Measurements from ENCODE around the gene VPS37B.

The VPS37B gene

DNA sequence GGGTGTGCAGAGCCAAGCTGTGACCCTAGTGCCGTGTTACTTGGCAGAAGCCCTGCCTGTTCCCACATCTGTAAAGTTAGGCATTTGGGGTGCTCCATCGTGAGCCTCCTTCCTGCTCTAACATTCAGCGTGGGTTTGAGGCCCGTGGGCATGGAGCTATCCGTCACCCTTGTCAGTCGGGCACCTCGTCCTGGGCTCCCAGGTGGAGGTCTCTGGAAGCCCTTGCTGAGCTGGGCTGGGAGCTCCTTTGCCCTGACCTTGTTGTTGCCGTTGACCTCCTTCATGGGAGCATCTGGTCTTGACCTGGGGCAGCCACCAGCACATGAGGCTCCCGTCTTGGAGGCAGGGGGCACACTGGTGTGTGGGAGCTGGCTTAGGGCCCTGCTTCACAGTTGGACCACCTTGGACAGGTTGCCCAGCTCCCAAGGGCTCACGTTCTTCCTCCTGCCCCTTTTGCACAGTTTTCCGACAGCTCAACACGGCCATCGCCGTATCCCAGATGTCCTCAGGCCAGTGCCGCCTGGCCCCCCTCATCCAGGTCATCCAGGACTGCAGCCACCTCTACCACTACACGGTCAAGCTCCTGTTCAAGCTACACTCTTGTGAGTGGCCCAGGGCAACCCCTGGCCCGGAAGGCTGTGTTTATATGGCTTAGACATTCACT lies 42.2 kb downstream of the VPS37B start:
- no peak for DNase-seq

- DNase-seq = no peak
These were observed 43.3 kb downstream of the VPS37B start for GRCh38 chr12:122852336-122853275.

GRCh38 chr12:122851820-122852219 lies 44.1 kb downstream of the VPS37B start:
- DNase-seq = no peak

DNA sequence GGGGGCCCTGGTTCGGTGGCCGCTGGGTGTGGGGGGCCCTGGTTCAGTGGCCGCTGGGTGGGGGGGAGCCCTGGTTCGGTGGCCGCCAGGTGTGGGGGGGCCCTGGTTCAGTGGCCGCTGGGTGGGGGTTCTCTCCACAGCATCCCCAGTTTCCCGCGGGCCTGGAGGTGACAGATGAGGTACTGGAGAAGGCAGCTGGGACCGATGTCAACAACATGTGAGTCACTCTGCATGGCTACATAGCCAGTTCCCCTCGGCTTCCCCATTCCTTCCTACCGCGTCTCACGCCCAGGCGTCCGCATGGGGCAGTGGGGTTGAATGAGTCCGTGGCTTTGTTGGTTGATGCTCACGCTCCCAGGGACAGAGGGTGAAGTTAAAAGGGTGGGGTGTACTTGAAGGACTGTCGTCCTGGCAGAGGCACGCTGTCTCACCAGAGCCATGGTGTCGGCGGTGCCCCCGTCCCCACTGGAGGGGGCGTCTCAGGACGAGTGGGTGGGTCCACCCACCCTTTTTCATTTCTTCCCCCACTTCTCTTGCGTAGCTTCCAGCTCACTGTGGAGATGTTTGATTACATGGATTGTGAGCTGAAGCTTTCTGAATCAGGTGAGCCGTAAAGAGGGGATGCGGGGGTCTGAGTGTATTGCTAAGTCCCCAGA lies 45.1 kb downstream of the VPS37B start:
- no peak for DNase-seq

DNA sequence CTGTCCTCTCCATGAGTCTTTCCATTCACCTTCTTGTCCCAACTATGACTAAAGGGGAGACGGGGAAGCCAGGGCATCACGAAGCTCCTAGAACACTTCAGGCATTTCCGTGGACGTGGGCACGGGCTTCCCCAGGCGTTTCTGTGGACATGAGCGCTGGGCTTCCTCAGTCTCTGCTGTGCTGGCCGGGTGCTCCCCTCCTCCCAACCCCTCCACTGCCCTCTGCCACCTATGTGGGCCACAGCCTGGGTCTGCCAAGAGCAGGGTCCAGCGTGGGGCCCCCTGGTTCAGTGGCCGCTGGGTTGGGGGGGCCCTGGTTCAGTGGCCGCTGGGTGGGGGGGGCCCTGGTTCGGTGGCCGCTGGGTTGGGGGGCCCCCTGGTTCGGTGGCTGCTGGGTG lies 45.9 kb downstream of the VPS37B start:
- no peak for DNase-seq

DNA sequence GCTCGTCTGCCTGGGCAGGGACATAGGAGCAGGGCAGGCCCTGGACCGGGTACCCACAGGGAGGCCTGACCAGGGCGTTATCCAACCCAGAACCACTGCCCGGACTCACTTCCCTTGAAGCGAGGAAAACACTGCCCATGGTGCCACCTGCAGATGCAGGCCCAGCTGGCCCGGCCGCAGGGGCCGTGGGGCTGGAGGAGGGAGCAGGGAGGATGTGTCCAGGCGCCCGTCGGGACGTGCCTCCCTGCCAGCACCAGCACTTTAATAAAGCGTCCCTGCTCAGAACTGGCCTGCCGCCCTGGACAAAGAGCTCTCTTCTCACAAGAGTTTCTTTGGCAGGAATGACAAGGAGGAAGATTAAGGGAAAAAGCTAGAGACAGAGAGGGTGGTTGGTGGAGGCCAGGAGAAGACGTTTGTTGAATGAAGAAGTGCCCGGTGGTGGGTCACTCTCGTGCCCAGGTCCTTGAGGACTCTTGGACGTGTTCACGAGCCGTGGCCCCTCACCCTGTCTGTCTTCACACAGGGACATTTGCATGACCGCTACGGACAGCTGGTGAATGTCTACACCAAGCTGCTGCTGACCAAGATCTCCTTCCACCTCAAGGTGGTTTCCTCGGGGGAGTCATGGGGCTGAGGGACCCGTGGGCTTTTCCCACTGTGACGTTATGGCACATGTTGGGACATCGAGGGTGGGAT lies 46.4 kb downstream of the VPS37B start:
- no peak for DNase-seq

- no peak for DNase-seq
These were observed 47.2 kb downstream of the VPS37B start for GRCh38 chr12:122848471-122849351.

GRCh38 chr12:122847921-122848421 lies 48.0 kb downstream of the VPS37B start:
- no peak for DNase-seq

- DNase-seq = no peak
These were observed 48.4 kb downstream of the VPS37B start for GRCh38 chr12:122847516-122847836.

DNA sequence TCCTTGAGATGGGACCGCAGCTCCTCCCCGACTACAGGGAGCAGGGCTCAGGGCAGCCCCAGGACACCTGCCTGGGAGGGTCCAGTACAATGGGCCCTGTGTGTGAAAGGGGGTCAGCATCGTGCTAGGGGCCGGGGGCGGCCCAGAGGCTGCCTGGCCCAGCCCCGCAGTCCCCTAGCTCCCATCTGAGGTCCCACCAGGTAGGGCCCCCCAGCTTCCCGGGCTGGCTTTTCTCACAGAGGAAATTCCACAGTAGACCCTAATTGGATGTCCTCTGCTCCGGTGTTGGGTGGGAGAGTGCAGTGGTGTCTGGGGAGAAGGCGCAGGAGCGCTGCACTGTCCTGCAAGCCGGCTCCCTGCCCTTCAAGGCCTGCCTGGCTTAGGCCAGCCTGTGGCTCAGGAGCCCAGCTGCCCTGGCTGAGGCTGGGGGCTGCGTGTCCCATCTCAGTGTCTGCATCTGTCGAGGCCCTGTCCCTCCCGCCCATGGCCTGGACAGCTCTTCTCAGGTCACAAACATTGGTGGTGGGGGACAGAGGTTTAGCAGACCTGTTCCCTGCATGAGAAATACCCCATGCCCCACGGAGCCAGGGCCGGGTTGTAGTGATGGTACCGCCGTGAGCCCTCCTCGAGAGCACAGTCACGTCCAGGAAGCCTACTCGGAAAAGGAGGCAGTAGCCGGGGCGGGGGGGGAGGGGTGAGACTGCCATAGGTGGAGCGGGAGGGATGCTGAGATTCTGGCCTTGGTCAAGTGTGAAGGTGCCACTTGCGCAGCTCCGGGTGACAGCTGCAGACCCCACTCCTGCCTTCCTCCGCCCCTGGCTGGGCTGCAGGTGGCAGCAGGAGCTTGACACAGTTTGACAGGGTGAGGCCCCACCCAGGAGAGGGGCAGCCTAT lies 49.1 kb downstream of the VPS37B start:
- no peak for DNase-seq

GRCh38 chr12:122845865-122846621 lies 49.9 kb downstream of the VPS37B start:
- no peak for DNase-seq

- no peak for DNase-seq
These were observed 50.7 kb downstream of the VPS37B start for GRCh38 chr12:122845041-122845864.

DNA sequence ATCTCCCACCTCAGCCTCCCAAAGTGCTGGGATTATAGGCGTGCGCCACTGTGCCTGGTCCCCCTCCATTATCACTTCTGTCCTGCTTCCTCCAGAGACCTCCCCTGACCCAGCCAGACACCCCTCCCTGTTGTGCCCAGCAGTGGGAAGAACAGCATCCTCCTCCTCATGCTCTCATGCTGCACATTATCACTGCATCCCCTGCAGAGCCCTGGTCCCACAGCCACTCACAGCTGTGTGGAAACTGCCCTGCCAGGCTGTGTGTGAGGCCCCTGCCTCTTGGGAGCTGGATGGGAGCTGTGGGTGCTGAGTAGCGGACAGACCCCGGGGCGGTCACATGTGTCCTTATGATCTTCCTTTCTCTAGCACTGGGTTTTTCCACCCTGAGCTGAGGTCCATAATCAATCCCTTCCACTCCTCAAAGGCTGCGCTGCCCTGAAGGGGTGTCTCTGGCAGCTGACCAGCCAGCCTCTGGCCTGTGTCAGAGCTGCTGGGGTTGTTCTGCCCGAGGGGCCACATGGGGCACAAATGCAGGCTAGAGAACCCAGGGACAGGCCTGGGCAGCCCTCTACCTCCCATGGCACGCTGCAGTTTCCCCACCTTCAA lies 51.5 kb downstream of the VPS37B start:
- no peak for DNase-seq

DNA sequence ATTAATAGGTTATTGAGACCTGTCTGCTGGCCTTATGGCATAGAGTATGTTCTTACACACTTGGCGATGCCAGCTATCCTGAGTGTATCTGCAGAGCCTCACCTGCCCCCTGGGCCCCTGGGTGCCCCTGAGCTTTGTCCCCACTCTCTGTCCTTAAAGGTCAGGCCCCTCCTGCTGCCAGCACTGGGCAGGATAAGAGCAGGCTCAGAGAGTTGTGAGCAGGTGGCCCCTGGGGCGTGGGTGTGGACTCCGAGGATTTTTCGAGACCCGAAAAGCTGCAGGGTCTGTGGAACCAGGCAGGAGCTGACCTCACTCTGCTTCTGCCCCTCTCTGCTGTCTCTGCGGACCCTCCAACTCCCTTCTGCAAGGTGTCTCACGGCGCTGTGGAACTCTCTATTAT lies 52.5 kb downstream of the VPS37B start:
- no peak for DNase-seq

DNA sequence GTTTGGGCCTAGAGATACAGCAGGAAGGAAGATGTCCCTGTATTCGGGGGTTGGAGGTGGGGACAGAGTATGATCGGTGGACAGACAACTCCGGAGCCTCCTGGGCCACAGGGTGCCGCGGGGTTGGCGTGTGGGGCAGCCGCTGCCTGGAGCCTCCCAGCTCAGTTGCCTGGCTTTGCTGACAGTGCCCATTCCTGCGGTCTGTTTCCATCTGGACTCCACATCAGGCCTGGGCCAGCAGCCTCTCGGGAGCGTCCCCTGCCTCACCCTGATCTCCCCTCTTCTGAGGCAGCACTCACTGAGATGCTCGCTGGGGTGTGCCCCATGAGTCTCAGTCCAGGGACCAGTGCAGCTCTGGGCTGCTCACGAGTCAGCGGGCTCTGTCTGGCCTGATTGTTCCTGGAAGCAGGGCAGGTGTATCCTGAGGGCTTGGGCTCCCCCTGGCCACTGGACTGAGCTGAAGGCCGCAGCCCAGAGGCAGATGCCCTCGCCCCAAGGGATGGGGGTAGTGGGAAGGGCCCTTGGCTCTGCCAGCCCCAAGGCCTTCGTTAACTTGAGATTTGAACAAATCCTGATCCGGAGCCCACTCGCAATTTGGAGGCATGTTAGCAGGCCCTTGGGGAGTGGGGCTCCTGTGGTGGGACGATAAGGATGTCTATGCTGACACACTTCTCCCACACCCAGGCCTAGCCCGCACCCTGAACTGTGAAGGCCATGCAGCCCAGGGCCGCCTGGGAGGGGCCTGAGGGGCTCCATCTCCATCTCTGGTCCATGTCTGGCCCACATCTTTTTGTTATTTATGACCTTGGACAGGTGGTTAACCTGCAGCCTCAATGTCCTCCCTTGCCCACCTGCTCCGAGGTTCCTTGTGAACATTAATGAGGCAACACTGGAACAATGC lies 53.2 kb downstream of the VPS37B start:
- no peak for DNase-seq

- peak; percentile 58 for DNase-seq
These were observed 54.2 kb downstream of the VPS37B start for GRCh38 chr12:122841544-122842321.
